RWPE2 (cell line): ENCODE measurements around the gene CCDC80.

Source experiments
- ATAC-seq: fragments of 200-7000 bp; cut with Tn5 transposase; 3 replicates; pipeline ENCODE4 v1.9.1; 2021; ENCODE audit warnings: low read depth
- DNase-seq: peaks from one replicate; pipeline ENCODE4 v3.0.0-alpha.2; 2020; ENCODE audit warnings: low spot score
- H3K27ac ChIP-seq: fragments of 450-650 bp; 2 replicates; pipeline ENCODE4 v1.5.1; 2017; ENCODE audit warnings: mild to moderate bottlenecking; ENCODE audit not compliant: poor library complexity, severe bottlenecking
- H3K27me3 ChIP-seq: fragments of 250-450 bp; sonication (Bioruptor Pico); 2 replicates; pipeline ENCODE4 v1.5.1; 2021; ENCODE audit warnings: mild to moderate bottlenecking, moderate library complexity; ENCODE audit not compliant: insufficient read depth, poor library complexity, severe bottlenecking
- H3K36me3 ChIP-seq: fragments of 250-450 bp; sonication (Bioruptor Pico); 2 replicates; pipeline ENCODE4 v1.5.1; 2020; ENCODE audit warnings: low read depth, mild to moderate bottlenecking, moderate library complexity
- H3K4me1 ChIP-seq: fragments of 250-450 bp; sonication (Bioruptor Pico); 2 replicates; pipeline ENCODE4 v1.5.1; 2021; ENCODE audit warnings: mild to moderate bottlenecking, moderate library complexity; ENCODE audit not compliant: insufficient read depth, poor library complexity, severe bottlenecking
- H3K4me3 ChIP-seq: fragments of 250-450 bp; sonication (Bioruptor Pico); 2 replicates; pipeline ENCODE4 v1.5.1; 2021; ENCODE audit warnings: mild to moderate bottlenecking, moderate library complexity; ENCODE audit not compliant: severe bottlenecking
- H3K9me3 ChIP-seq: fragments of 250-450 bp; sonication (Bioruptor Pico); 2 replicates; pipeline ENCODE4 v1.5.1; 2021; ENCODE audit warnings: mild to moderate bottlenecking, moderate library complexity; ENCODE audit not compliant: severe bottlenecking
- TF ChIP-seq, protein P1 (sequence below): fragments of 450-650 bp; IDR thresholded peaks from one replicate; pipeline ENCODE4 v1.5.1; 2017; ENCODE audit warnings: mild to moderate bottlenecking, moderate library complexity; ENCODE audit not compliant: poor library complexity, severe bottlenecking

Gene CCDC80

GRCh38 chr3:112646623-112647022 is 5.7 kb upstream of the CCDC80 start:
- H3K27ac ChIP-seq: peak overlapping the region; percentile 98
- DNase-seq (no peak), ATAC-seq (peak; percentile 32; the same call in 2 of the 3 replicates)
- peaks cover 37% of the 10 kb centered on the region for H3K4me1 ChIP-seq
- H3K4me3 ChIP-seq: no peak overlapping the region
- no peaks in the 10 kb centered on the region for H3K27me3 ChIP-seq
- TF ChIP-seq, protein P1, sequence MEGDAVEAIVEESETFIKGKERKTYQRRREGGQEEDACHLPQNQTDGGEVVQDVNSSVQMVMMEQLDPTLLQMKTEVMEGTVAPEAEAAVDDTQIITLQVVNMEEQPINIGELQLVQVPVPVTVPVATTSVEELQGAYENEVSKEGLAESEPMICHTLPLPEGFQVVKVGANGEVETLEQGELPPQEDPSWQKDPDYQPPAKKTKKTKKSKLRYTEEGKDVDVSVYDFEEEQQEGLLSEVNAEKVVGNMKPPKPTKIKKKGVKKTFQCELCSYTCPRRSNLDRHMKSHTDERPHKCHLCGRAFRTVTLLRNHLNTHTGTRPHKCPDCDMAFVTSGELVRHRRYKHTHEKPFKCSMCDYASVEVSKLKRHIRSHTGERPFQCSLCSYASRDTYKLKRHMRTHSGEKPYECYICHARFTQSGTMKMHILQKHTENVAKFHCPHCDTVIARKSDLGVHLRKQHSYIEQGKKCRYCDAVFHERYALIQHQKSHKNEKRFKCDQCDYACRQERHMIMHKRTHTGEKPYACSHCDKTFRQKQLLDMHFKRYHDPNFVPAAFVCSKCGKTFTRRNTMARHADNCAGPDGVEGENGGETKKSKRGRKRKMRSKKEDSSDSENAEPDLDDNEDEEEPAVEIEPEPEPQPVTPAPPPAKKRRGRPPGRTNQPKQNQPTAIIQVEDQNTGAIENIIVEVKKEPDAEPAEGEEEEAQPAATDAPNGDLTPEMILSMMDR: no peak
- H3K36me3 ChIP-seq: no peaks in the 10 kb centered on the region
- H3K9me3 ChIP-seq: no peaks in the 10 kb centered on the region

DNA sequence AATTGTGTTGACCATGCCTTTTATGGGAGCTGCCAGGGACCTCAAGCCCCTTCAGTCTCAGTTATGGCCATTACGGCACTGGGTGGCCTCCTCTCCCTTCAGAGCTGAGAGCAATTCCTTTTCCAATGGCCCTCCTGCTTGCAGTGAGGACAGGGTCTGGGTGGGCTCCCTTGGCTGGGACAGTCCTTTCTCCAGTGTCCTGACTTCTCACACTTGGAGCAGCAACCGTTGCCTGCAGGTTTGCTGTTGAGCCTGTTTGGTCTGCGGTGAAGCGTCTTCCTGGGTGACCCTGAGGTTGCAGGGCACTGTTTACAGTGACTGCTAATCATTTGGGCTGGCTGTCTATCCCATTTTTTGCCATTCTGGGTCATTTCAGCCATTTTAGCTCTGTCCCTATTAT is 3.5 kb upstream of the CCDC80 start:
- ATAC-seq (no peak), DNase-seq (no peak)
- Histone ChIP-seq H3K27ac (peak overlapping the region; percentile 79), H3K27me3 (no peaks in the 10 kb centered on the region), H3K36me3 (no peaks in the 10 kb centered on the region), H3K4me1 (peaks cover 40% of the 10 kb centered on the region), H3K9me3 (no peaks in the 10 kb centered on the region), H3K4me3 (no peak overlapping the region)
- TF ChIP-seq, protein P1: no peak

- Histone ChIP-seq H3K4me3 (no peak overlapping the region), H3K9me3 (no peaks in the 10 kb centered on the region)
These were observed 2.8 kb upstream of the CCDC80 start for GRCh38 chr3:112643621-112644240.

DNA sequence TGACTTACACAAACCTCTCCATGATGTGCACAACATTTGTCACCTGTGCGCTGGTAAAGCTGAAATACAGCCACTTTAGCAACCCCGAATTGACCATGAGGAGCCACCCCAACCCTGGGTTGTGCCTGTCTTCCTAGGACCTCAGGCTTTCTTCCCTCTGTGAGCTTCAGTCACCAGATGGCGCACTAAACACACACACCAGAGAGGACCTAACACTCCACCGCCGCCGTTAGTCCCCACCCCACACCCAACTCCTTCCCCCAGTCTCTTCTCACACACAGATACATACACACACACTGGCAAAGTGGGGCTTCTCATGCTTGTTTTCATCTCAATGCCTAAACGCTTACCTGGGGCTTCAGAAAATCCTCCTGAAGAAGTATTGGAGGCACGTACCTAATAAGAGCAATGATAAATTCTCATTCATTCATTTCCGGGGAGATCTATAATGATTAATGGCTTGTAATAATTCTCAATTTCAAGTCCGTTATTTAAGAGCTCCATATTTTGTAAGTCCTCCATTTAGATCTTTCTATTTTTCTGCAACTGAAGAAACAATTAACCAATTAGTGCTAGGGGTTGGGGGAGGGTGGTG is 2.1 kb upstream of the CCDC80 start:
- H3K9me3 ChIP-seq: no peaks in the 10 kb centered on the region
- ATAC-seq: peak; percentile 77
- peaks cover 40% of the 10 kb centered on the region for H3K4me1 ChIP-seq
- H3K36me3 ChIP-seq: no peaks in the 10 kb centered on the region
- TF ChIP-seq, protein P1: peak; percentile 94
- DNase-seq: peak; percentile 85
- peak overlapping the region; percentile 79 for H3K27ac ChIP-seq
- no peak overlapping the region for H3K4me3 ChIP-seq
- H3K27me3 ChIP-seq: no peaks in the 10 kb centered on the region

More at GRCh38 chr3:112643621-112644240, 2.8 kb upstream of the CCDC80 start:
- TF ChIP-seq, protein P1: no peak
- Histone ChIP-seq H3K36me3 (no peaks in the 10 kb centered on the region), H3K27me3 (no peaks in the 10 kb centered on the region), H3K4me1 (peaks cover 40% of the 10 kb centered on the region), H3K27ac (peak overlapping the region; percentile 79)
- no peak for ATAC-seq
- no peak for DNase-seq
